HepG2 (cell line): Measurements from ENCODE around the gene ZNF507. TPM values are rescaled to one million over a fixed set of nuclear protein-coding genes. Genes with fewer than 3 reads are reported as not detected.
A peak's percentile ranks its signal among the peaks of the same experiment; 100 is the strongest.

Source experiments
- ATF6 ChIP-seq: sonication (generic); formaldehyde crosslinking; conservative IDR thresholded peaks from 2 replicates; pipeline ENCODE4 v1.4.0; 2020; ENCODE audit warnings: missing genetic modification reagents
- BRCA1 ChIP-seq: sonication (generic); formaldehyde crosslinking; IDR thresholded peaks from 2 replicates; pipeline ENCODE4 v1.4.0; 2020; ENCODE audit warnings: missing genetic modification reagents
- CBFB ChIP-seq: sonication (generic); formaldehyde crosslinking; IDR thresholded peaks from 2 replicates; pipeline ENCODE4 v1.4.0; 2020; ENCODE audit warnings: missing genetic modification reagents
- DPF2 ChIP-seq: sonication (generic); formaldehyde crosslinking; IDR thresholded peaks from 2 replicates; pipeline ENCODE4 v1.4.0; 2020; ENCODE audit warnings: mild to moderate bottlenecking, low read depth, missing genetic modification reagents, borderline replicate concordance
- DZIP1 ChIP-seq: sonication (generic); formaldehyde crosslinking; IDR thresholded peaks from 2 replicates; pipeline ENCODE4 v1.5.0; 2020; ENCODE audit warnings: mild to moderate bottlenecking, missing genetic modification reagents
- ETV6 ChIP-seq: sonication (generic); formaldehyde crosslinking; conservative IDR thresholded peaks from 2 replicates; pipeline ENCODE4 v1.4.0; 2020; ENCODE audit warnings: missing genetic modification reagents
- FOXA3 ChIP-seq: IDR thresholded peaks from 2 replicates; pipeline ENCODE4 v1.6.1; 2016; ENCODE audit warnings: missing genetic modification reagents, missing compliant biosample characterization
- FOXP1 ChIP-seq, 2 experiments: fragments of 450-650 bp in 1 of 2; IDR thresholded peaks; 2 replicates each; pipeline ENCODE4 v1.6.1; 2017 to 2018; ENCODE audit warnings: antibody characterized with exemption in 1 of 2
- HINFP ChIP-seq: sonication (generic); formaldehyde crosslinking; IDR thresholded peaks from 2 replicates; pipeline ENCODE4 v1.4.0; 2020; ENCODE audit warnings: low read depth, mild to moderate bottlenecking, missing genetic modification reagents
- HNRNPL ChIP-seq: fragments of 200-400 bp; formaldehyde crosslinking; IDR thresholded peaks from 2 replicates; pipeline ENCODE4 v1.6.1; 2017; ENCODE audit warnings: mild to moderate bottlenecking, low read depth, low read length
- ISL2 ChIP-seq: sonication (generic); formaldehyde crosslinking; IDR thresholded peaks from 2 replicates; pipeline ENCODE4 v1.5.0; 2020; ENCODE audit warnings: missing genetic modification reagents
- KLF12 ChIP-seq: sonication (generic); formaldehyde crosslinking; IDR thresholded peaks from 2 replicates; pipeline ENCODE4 v1.4.0; 2020; ENCODE audit warnings: missing genetic modification reagents, borderline replicate concordance
- REPIN1 ChIP-seq: sonication (generic); formaldehyde crosslinking; IDR thresholded peaks from 2 replicates; pipeline ENCODE4 v1.8.0; 2022; ENCODE audit warnings: missing genetic modification reagents, low read depth, mild to moderate bottlenecking, borderline replicate concordance
- SMC3 ChIP-seq: IDR thresholded peaks from 2 replicates; pipeline ENCODE4 v1.6.1; 2011; ENCODE audit warnings: low read length, improper control_type of control experiment
- SNAPC5 ChIP-seq: sonication (generic); formaldehyde crosslinking; IDR thresholded peaks from 2 replicates; pipeline ENCODE4 v1.8.1; 2023; ENCODE audit warnings: mild to moderate bottlenecking, missing genetic modification reagents, borderline replicate concordance
- SOX5 ChIP-seq: IDR thresholded peaks from 2 replicates; pipeline ENCODE4 v1.6.1; 2016; ENCODE audit warnings: borderline replicate concordance
- SP2 ChIP-seq: sonication (generic); formaldehyde crosslinking; IDR thresholded peaks from 2 replicates; pipeline ENCODE4 v1.5.1; 2020; ENCODE audit warnings: mild to moderate bottlenecking, missing genetic modification reagents
- ZBTB21 ChIP-seq: sonication (generic); formaldehyde crosslinking; IDR thresholded peaks from 2 replicates; pipeline ENCODE4 v1.4.0; 2020; ENCODE audit warnings: missing genetic modification reagents
- ZNF160 ChIP-seq: sonication (generic); formaldehyde crosslinking; IDR thresholded peaks from 2 replicates; pipeline ENCODE4 v1.8.0; 2022; ENCODE audit warnings: mild to moderate bottlenecking, inconsistent platforms, missing genetic modification reagents
- ZNF230 ChIP-seq: sonication (generic); formaldehyde crosslinking; IDR thresholded peaks from 2 replicates; pipeline ENCODE4 v1.4.0; 2020; ENCODE audit warnings: mild to moderate bottlenecking, missing genetic modification reagents
- ZNF3 ChIP-seq: IDR thresholded peaks from 2 replicates; pipeline ENCODE4 v1.7.0; 2017; ENCODE audit warnings: inconsistent platforms
- ZNF326 ChIP-seq: sonication (generic); formaldehyde crosslinking; IDR thresholded peaks from 2 replicates; pipeline ENCODE4 v1.4.0; 2020; ENCODE audit warnings: missing genetic modification reagents, borderline replicate concordance
- polyA plus RNA-seq, 8 experiments: library from polyadenylated mRNA; depleted of rRNA in 3 of 8; stranded (reverse) in 7 of 8; unstranded in 1 of 8; fragments of >200 nt; fragmentation: Illumina TruSeq in 4 of 8; extraction: Trizol in 4 of 8; gene quantifications; 2 replicates each; pipeline versions ENCODE4 v1.2.1 to v1.2.3, GENCODE V29; 2011 to 2016; ENCODE audit warnings: low read depth in 4 of 8, missing spikeins in 1 of 8, mixed read lengths in 1 of 8; ENCODE audit not compliant: insufficient read depth in 1 of 8
- total RNA-seq, 5 experiments: library from RNA; depleted of rRNA; stranded (reverse); fragments of >200 nt; fragmentation: Illumina TruSeq; extraction: Trizol; gene quantifications; 2 replicates each; pipeline ENCODE4 v1.2.3, GENCODE V29; 2016; ENCODE audit warnings: low read depth in 1 of 5

ZNF507 gene
- total and polyA plus RNA-seq, 2 of the 13 experiments (the other 11 are each of a cell fraction or from before 2014, with no cell fraction given) = 7.3 to 10.9 TPM

DNA sequence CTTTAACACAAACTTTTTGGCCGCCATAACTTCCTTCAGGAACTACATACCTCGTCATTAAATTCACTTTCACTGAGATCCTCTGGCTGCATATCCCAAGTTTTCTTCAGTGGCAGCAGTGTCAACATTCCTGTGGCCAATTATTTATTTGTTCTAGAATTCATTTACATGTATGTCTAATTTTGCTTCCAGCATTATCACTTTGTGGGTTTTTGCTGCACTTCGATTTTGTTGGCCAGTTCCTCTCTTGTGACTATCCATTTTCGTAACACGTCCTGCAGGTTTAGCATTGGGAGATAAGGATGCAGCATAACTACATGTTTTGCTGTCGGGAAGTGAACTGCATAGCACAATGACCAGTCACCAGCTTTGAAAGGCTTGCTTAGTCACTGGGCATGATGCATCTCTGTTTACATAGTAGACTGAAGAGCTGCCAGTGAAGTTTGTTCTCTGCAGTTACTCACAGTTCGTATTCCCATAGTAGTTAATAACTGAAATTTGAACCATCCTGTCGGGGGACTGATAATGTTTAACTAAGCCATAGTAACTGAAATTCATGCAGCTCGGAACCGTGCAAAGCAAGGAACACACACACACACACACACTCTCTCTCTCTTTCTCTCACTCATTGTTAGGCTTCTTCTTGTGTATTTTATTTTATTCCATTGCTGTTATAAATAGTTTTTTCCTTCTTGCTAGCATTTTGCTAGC, 28.3 kb downstream of the ZNF507 start (continued):
- TF ChIP-seq DPF2 (CRISPR knock-in tag) (peak; percentile 82; the same call in 1 of the 2 replicates), KLF12 (no peak), BRCA1 (no peak; the same call in 1 of the 2 replicates), DZIP1 (CRISPR knock-in tag) (no peak), ZNF3 (no peak), ZBTB21 (CRISPR knock-in tag) (0 out of 2 replicates have a peak, but pooled peaks have one; percentile 30), SMC3 (no peak), ATF6 (CRISPR knock-in tag) (no peak), FOXP1 (IDR thresholded peaks at IDR 0.05) (no peak), FOXP1 (CRISPR knock-in tag; IDR thresholded peaks at IDR 0.05) (peak; percentile 67), ISL2 (CRISPR knock-in tag) (peak; percentile 56), SOX5 (CRISPR knock-in tag) (peak; percentile 83), FOXA3 (CRISPR knock-in tag) (peak; percentile 97), SNAPC5 (CRISPR knock-in tag) (no peak), HINFP (peak; percentile 48; the same call in 1 of the 2 replicates), ZNF160 (no peak), ZNF230 (CRISPR knock-in tag) (no peak), HNRNPL (no peak), ETV6 (CRISPR knock-in tag) (no peak), ZNF326 (CRISPR knock-in tag) (no peak), REPIN1 (no peak), CBFB (CRISPR knock-in tag) (no peak), SP2 (CRISPR knock-in tag) (no peak)
